GM18951 (cell line): ENCODE data around the gene ZNF837.
A peak's percentile ranks its signal among the peaks of the same experiment; 100 is the strongest.

Experiments used
- POLR2A ChIP-seq: IDR thresholded peaks from 4 replicates; pipeline ENCODE4 v1.6.1; 2011; ENCODE audit warnings: mild to moderate bottlenecking; ENCODE audit not compliant: insufficient read length, insufficient read depth; ENCODE audit errors: extremely low read depth
- in situ Hi-C: fragments of 300-500 bp; cut with MboI; formaldehyde crosslinking; loops from one replicate; pipeline ENCODE4 v1.12.0; 2022; ENCODE audit warnings: low sequenced_read_pairs, mixed read lengths, inconsistent platforms; ENCODE audit not compliant: unreplicated experiment

The ZNF837 gene

GRCh38 chr19:58400916-58401839 lies 20.3 kb upstream of the ZNF837 start:
- in situ Hi-C loops, result no loop called here
- TF ChIP-seq POLR2A, result peak; percentile 86

DNA sequence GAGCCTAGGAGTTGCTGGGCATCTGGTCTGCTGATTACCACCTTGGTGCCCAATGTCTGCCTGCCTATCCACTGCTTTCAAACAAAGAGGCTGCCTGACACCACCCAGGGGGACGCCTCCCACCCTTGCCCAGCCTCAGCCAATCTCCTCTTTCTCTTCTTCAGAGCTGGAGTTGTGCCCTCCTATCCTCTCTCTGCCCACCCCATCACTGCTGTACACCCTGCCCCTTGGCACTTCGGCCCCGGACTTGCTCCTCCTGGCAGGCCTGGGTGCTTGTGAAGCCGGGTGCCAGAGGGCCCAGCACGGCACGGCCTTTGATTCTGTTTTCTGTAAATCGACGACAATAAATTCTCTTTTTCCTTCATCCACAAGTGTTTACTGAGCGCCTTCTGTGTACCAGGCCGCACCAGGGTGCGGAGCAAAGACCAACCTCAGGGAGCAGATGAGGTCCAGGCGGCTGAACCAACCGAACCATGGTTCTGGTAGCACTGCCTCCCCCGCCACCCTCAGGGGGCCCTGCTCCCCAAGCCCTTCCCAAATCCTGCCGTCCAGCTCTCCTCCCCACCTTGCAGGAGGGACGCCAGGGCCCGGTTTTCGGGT lies 19.6 kb upstream of the ZNF837 start:
- TF ChIP-seq POLR2A, result no peak
- in situ Hi-C loops, result no loop called here

DNA sequence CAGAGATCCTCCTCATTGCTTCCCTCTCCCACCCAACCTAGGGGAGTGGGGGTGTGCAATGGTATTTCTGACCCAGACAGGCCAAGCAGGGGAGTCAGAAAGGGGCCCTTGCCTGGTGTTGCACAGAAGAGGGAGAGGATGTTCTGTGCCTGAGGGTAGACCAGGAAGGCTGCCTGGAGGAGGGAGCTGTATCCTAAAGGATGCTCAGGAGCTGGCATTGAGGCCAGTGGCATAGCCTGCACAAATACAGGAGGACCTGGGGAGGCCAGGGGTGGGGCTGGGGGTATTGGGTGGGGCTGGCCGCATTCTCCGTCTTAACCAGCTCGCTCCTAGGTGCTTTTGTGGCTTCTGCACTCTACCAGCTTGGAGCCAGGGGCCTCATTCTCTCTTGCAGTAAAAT lies 19.1 kb upstream of the ZNF837 start:
- in situ Hi-C loops, result no loop called here
- no peak for TF ChIP-seq POLR2A

DNA sequence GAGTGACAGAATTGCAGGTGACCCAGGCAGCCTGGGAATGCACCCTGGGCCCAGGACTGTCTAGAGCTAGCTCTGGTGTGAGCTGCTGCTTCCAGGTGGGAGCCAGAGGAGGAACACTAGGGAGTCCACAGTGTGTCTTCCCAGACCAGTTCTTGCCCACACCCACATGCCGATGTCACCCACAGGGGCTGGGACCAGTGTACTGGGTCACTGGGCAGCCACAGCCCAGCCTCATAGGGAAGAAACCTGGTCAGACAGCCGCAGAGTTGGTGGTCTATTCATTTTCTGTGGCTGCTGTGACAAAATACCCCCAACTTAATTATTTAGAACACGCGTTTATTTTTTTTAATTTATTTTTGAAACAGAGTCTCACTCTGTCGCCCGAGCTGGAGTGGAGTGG lies 17.7 kb upstream of the ZNF837 start:
- TF ChIP-seq POLR2A, result no peak
- in situ Hi-C loops, result no loop called here

GRCh38 chr19:58398087-58398486 lies 17.3 kb upstream of the ZNF837 start:
- TF ChIP-seq POLR2A, result no peak
- in situ Hi-C loops, result no loop called here

DNA sequence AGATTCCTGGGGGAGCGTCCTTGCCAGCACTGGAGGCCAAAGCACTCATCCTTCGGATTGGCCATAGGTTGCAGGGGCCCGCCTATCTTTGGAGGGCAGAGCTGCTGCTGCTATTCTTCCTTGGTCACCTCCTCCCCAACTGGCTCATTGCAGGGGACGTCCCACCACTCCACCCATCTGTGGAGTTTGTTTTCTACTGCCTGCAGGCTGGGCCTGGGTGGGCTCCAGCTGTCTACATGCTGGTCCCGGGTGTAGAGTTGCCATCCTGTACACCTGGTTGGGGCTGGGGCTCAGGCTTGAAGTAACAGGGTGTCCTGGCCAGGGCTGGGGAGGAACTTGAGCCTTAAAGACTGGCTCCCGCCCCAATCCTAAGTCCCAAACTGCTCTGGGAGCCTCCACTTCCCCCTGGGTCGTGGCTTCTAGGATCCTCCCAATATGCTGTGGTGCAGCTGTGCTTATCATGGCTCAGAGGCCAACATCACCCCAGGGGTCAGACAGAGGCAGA lies 16.8 kb upstream of the ZNF837 start:
- no peak for TF ChIP-seq POLR2A
- in situ Hi-C loops, result no loop called here

DNA sequence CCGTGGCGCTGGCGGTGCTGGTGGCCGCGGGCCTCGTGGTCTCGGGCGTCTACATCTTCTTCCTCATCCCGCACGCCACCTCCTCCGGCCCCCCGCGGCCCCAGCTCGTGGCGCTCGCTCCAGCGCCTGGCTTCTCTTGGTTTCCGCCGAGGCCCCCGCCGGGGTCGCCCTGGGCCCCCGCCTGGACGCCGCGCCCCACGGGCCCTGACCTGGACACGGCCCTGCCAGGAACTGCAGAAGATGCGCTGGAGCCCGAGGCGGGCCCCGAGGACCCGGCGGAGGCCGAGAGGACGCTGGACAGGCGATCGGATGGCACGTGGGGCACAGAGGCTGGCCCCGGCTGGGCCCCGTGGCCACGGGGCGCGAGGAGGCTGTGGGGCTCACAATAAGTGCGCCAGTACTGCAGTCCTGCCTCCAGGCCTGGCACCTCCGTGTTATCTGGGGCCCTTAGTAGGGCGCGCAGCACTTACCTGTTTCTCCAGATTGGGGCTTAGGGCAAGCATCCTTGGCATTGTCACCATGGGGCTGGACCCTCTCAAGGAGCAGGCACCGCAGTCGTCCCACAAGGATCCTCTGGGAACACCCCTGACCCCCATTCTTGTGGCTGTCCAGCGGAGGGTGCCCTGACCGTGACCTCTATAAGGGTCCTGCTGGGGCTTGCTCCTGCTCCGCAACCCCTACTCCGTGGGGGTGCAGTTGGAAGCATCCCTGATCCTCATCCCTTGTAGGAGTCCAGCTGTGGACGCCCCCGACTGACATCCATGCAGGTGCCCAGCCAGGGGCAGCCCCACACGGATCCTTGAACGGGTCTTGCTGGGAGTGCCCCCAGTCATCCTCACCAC lies 16.1 kb upstream of the ZNF837 start:
- no peak for TF ChIP-seq POLR2A
- in situ Hi-C loops, result no loop called here

DNA sequence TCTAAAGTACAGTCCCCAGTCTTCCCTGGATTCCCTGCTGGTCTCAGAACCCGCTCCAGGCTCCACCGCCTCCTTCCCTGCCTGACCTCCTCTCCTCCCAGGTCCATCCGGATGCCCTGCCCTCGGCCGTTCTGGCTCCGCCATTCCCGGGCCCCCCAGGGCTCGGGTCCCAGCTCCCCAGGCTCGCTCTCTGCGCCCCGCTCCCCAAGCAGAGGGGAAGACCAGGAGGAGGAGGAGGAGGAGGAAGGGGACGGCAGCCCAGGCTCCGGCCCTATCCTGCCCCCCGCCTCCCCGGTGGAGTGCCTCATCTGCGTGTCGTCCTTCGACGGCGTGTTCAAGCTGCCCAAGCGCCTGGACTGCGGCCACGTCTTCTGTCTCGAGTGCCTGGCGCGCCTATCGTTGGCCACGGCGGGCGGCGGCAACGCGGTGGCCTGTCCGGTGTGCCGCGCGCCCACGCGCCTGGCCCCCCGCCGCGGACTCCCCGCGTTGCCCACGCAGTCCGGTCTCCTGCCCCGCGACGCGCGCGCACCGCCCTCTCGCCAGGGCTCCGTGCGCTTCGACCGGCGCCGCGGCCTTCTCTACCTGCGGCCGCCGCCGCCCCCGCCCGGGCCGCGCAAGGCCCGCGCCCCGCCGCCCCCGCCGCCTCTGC lies 15.3 kb upstream of the ZNF837 start:
- no peak for TF ChIP-seq POLR2A

GRCh38 chr19:58395220-58395978 lies 14.6 kb upstream of the ZNF837 start, which contains the start of gene RNF225:
TSS of gene RNF225 (plus strand) at chr19:58395656. CDS start at chr19:58396090, 434 bp downstream.
- in situ Hi-C loops, result no loop called here

More for the DNA sequence above, 15.3 kb upstream of the ZNF837 start:
- in situ Hi-C loops, result no loop called here

GRCh38 chr19:58394821-58395219 lies 14.0 kb upstream of the ZNF837 start:
- in situ Hi-C loops, result no loop called here
- TF ChIP-seq POLR2A, result no peak

More at GRCh38 chr19:58395220-58395978, 14.6 kb upstream of the ZNF837 start, which contains the start of gene RNF225:
- peak; percentile 51 for TF ChIP-seq POLR2A

DNA sequence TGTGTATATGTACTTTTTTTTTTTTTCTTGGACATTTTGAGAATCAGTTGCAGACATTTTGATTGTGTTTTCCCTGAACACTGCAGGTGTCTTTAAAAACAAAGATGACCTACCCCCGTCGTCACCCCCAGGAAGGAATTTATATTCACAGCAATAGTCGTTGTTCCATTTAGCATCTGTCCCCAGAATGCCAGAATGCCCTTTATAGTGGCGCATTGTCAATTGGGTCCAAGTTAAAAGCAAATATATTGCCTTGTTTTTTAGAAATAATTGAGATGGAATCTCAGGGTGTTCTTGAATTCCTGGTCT lies 12.8 kb upstream of the ZNF837 start:
- TF ChIP-seq POLR2A, result no peak
- in situ Hi-C loops, result no loop called here
